Measurements from ENCODE around the gene WIZ. TPM values are rescaled to one million over a fixed set of nuclear protein-coding genes. Genes with fewer than 3 reads are reported as not detected.

Gene WIZ
- total and polyA plus RNA-seq, 10 of the 15 experiments (the other 5 are each of a cell fraction or from before 2014, with no cell fraction given): 0.10 to 26.7 (median 2.7) TPM

- TF ChIP-seq MAX (IDR thresholded peaks at IDR 0.05; ENCODE audit: low read depth, low read length): no peak
These were observed 14.2 kb upstream of the WIZ start (continued) for GRCh38 chr19:15463861-15464371.

GRCh38 chr19:15461694-15462093 is 11.9 kb upstream of the WIZ start:
- RAD21 ChIA-PET (ENCODE audit: unreplicated experiment): no interaction called here
- POLR2A ChIA-PET: no interaction called here
- Histone ChIP-seq H3K4me1 (ENCODE audit: control insufficient read depth, insufficient read depth, low read length) (peaks cover 14% of the 10 kb centered on the region), H3K9me3 (replicated peaks; ENCODE audit: control insufficient read depth, insufficient read depth, low read length) (no peaks in the 10 kb centered on the region; the same call in 2 of the 3 replicates), H3K4me2 (ENCODE audit: control insufficient read depth, insufficient read depth) (no peak overlapping the region), H3K9ac (ENCODE audit: control insufficient read depth, insufficient read depth, low read length) (no peak overlapping the region), H3K36me3 (ENCODE audit: control insufficient read depth in 2 of 2, insufficient read depth in 2 of 2, low read length in 1 of 2) (peaks cover 11 to 20% of the 10 kb centered on the region in 2 experiments), H3K79me2 (ENCODE audit: control insufficient read depth, insufficient read depth, low read length) (peaks cover 20% of the 10 kb centered on the region), H3K4me3 (no peak overlapping the region), H4K20me1 (ENCODE audit: control insufficient read depth, insufficient read depth) (no peaks in the 10 kb centered on the region; the same call in 1 of the 2 replicates), H2AFZ (ENCODE audit: control insufficient read depth, low read depth, low read length) (no peak overlapping the region), H3K27me3 (replicated peaks in 1 of 2; ENCODE audit: control insufficient read depth in 2 of 2, insufficient read depth in 2 of 2, low read length in 1 of 2) (no peaks in the 10 kb centered on the region), H3K27ac (ENCODE audit: control insufficient read depth, insufficient read depth) (no peak overlapping the region)
- SMC1A ChIA-PET (ENCODE audit: uncharacterized antibody, unreplicated experiment): interaction anchor here (6.0 kb wide), 1 partner anchor 43 kb away, joined by 26 read pairs; the partner anchor contains the start of gene AKAP8L
- intact Hi-C loops (cut with micrococcal nuclease; ENCODE audit: unreplicated experiment) (loop anchor here (5.0 to 10.0 kb wide), 2 partner anchors 47 to 84 kb away; partner anchors contain the start of genes AKAP8 and AKAP8L), in situ Hi-C loops (cut with MboI) (no loop called here)
- CTCF ChIA-PET: no interaction called here
- WGBS (ENCODE audit: insufficient coverage, insufficient replicate concordance, low lambda C conversion rate, missing lambda C conversion rate): 95% methylated on average over 2 of the region's 2 CpGs
- TF ChIP-seq TCF7 (IDR thresholded peaks at IDR 0.05; ENCODE audit: borderline replicate concordance) (no peak), MTA3 (IDR thresholded peaks at IDR 0.05; ENCODE audit: borderline replicate concordance, low read length) (no peak), RUNX3 (IDR thresholded peaks at IDR 0.05; ENCODE audit: low read length) (no peak), SRF (IDR thresholded peaks at IDR 0.05; ENCODE audit: low read depth in 2 of 2, low read length in 2 of 2) (no peak), RB1 (IDR thresholded peaks at IDR 0.05; ENCODE audit: borderline replicate concordance) (no peak), ZNF622 (IDR thresholded peaks at IDR 0.05) (no peak), HDAC6 (IDR thresholded peaks at IDR 0.05; ENCODE audit: unreplicated experiment) (no peak), PBX3 (IDR thresholded peaks at IDR 0.05; ENCODE audit: insufficient replicate concordance, low read depth, low read length) (no peak), EED (IDR thresholded peaks at IDR 0.05; ENCODE audit: low read depth) (no peak), NR2F1 (conservative IDR thresholded peaks at IDR 0.05) (no peak), ESRRA (IDR thresholded peaks at IDR 0.05; ENCODE audit: low read length) (no peak), RBBP5 (conservative IDR thresholded peaks at IDR 0.05) (no peak), BMI1 (IDR thresholded peaks at IDR 0.05; ENCODE audit: borderline replicate concordance) (no peak), SMAD5 (IDR thresholded peaks at IDR 0.05; ENCODE audit: low read depth) (no peak), BCL11A (IDR thresholded peaks at IDR 0.05; ENCODE audit: low read depth, low read length) (no peak), TARDBP (IDR thresholded peaks at IDR 0.05; ENCODE audit: borderline replicate concordance) (no peak), MYB (IDR thresholded peaks at IDR 0.05; ENCODE audit: borderline replicate concordance, low read depth, low read length) (no peak), FOXK2 (IDR thresholded peaks at IDR 0.05) (no peak), FOS (IDR thresholded peaks at IDR 0.05; ENCODE audit: borderline replicate concordance, extremely low read depth, insufficient read length) (no peak), TBL1XR1 (IDR thresholded peaks at IDR 0.05; ENCODE audit: low read depth, low read length) (no peak)
- TSS peak; percentile 45 for BruUV-seq (replicated peaks)
- ATAC-seq: no peak
- FAIRE-seq: no peak
- no peak for DNase-seq (ENCODE audit: low read depth, low spot score)
